GM23338 (cell line): ENCODE results near the gene NLRP10. TPM values are rescaled to one million over a fixed set of nuclear protein-coding genes. Genes with fewer than 3 reads are reported as not detected.

Experiments used
- ATAC-seq: fragments of 200-7000 bp; cut with Tn5 transposase; 3 replicates; pipeline ENCODE4 v1.9.1; 2020
- DNase-seq: peaks from one replicate; pipeline ENCODE4 v3.0.0-alpha.2; 2015; ENCODE audit warnings: low spot score
- H2AFZ ChIP-seq: fragments of 200-600 bp; sonication (generic); 2 replicates; pipeline ENCODE4 v1.8.0; 2016; ENCODE audit warnings: antibody characterized with exemption, mild to moderate bottlenecking, moderate library complexity
- H3F3A ChIP-seq: fragments of 200-600 bp; sonication (generic); replicated peaks from 2 replicates; pipeline ENCODE4 v1.8.0; 2017; ENCODE audit warnings: antibody characterized with exemption, mixed run types, low read depth
- H3K27ac ChIP-seq: fragments of 200-600 bp; sonication (generic); 2 replicates; pipeline ENCODE4 v1.6.1; 2016; ENCODE audit warnings: low read depth
- H3K27me3 ChIP-seq: fragments of 200-600 bp; sonication (generic); 2 replicates; pipeline ENCODE4 v1.8.0; 2016; ENCODE audit warnings: mild to moderate bottlenecking, mixed run types, moderate library complexity; ENCODE audit not compliant: insufficient read depth
- H3K36me3 ChIP-seq: fragments of 200-600 bp; sonication (generic); 2 replicates; pipeline ENCODE4 v1.8.0; 2016; ENCODE audit warnings: mild to moderate bottlenecking; ENCODE audit not compliant: insufficient read depth
- H3K4me1 ChIP-seq: fragments of 200-600 bp; sonication (generic); 2 replicates; pipeline ENCODE4 v1.8.0; 2016; ENCODE audit warnings: mild to moderate bottlenecking, moderate library complexity; ENCODE audit not compliant: insufficient read depth
- H3K4me2 ChIP-seq: fragments of 200-600 bp; sonication (generic); 2 replicates; pipeline ENCODE4 v1.7.1; 2017; ENCODE audit warnings: mixed run types
- H3K4me3 ChIP-seq: fragments of 200-600 bp; sonication (generic); 2 replicates; pipeline ENCODE4 v1.6.1; 2016; ENCODE audit warnings: mixed run types
- H3K79me2 ChIP-seq: fragments of 200-600 bp; sonication (generic); replicated peaks from 2 replicates; pipeline ENCODE4 v1.8.0; 2017; ENCODE audit warnings: mild to moderate bottlenecking; ENCODE audit not compliant: insufficient read depth
- H3K9me2 ChIP-seq: fragments of 200-600 bp; sonication (generic); 2 replicates; pipeline ENCODE4 v1.8.0; 2017; ENCODE audit not compliant: insufficient read depth
- H4K20me1 ChIP-seq: fragments of 200-600 bp; sonication (generic); replicated peaks from 2 replicates; pipeline ENCODE4 v1.8.0; 2017; ENCODE audit warnings: mild to moderate bottlenecking; ENCODE audit not compliant: insufficient read depth
- H3K27ac Mint-ChIP-seq: 2 replicates; pipeline ENCODE4 v1.8.0; 2020; ENCODE audit warnings: inconsistent platforms, mild to moderate bottlenecking, moderate library complexity, mixed read lengths
- H3K27me3 Mint-ChIP-seq: 3 replicates; pipeline ENCODE4 v1.8.0; 2022; ENCODE audit warnings: low read depth, mild to moderate bottlenecking, moderate library complexity, mixed read lengths, inconsistent platforms; ENCODE audit not compliant: insufficient read depth, poor library complexity
- H3K36me3 Mint-ChIP-seq: 3 replicates; pipeline ENCODE4 v1.8.0; 2021; ENCODE audit warnings: low read depth, mild to moderate bottlenecking, inconsistent platforms, moderate library complexity, mixed read lengths
- H3K4me1 Mint-ChIP-seq: 3 replicates; pipeline ENCODE4 v1.8.0; 2020; ENCODE audit warnings: mild to moderate bottlenecking, inconsistent platforms, mixed read lengths
- H3K4me3 Mint-ChIP-seq: 3 replicates; pipeline ENCODE4 v1.8.0; 2021; ENCODE audit warnings: moderate library complexity, mild to moderate bottlenecking, inconsistent platforms, mixed read lengths
- H3K9me3 Mint-ChIP-seq: 3 replicates; pipeline ENCODE4 v1.8.0; 2020; ENCODE audit warnings: moderate library complexity, mild to moderate bottlenecking, inconsistent platforms, mixed read lengths
- CREB1 ChIP-seq: fragments of 250-450 bp; sonication (Bioruptor Pico); IDR thresholded peaks from 2 replicates; pipeline ENCODE4 v1.5.0; 2020; ENCODE audit warnings: low read depth, mild to moderate bottlenecking, moderate library complexity
- CTCF ChIP-seq, 2 experiments: fragments of 200-600 bp in 1 of 2; sonication (generic) in 1 of 2; conservative IDR thresholded peaks; 2 replicates each; pipeline versions ENCODE4 v1.5.1 to v1.6.1; 2016 to 2017; ENCODE audit warnings: antibody characterized with exemption in 2 of 2, low read depth in 2 of 2, mild to moderate bottlenecking in 2 of 2, moderate library complexity in 1 of 2
- ETS1 ChIP-seq: IDR thresholded peaks from 2 replicates; pipeline ENCODE4 v1.6.1; 2016; ENCODE audit warnings: antibody characterized with exemption
- EZH2 ChIP-seq: fragments of 200-600 bp; sonication (generic); IDR thresholded peaks from one replicate; pipeline ENCODE4 v1.8.0; 2017; ENCODE audit warnings: antibody characterized with exemption, mild to moderate bottlenecking, low read depth; ENCODE audit not compliant: unreplicated experiment
- EZH2phosphoT487 ChIP-seq: fragments of 200-600 bp; sonication (generic); IDR thresholded peaks from one replicate; pipeline ENCODE4 v1.8.1; 2018; ENCODE audit warnings: antibody characterized with exemption; ENCODE audit not compliant: unreplicated experiment
- JUNB ChIP-seq: IDR thresholded peaks from one replicate; pipeline ENCODE4 v1.6.1; 2016; ENCODE audit warnings: antibody characterized with exemption; ENCODE audit not compliant: unreplicated experiment
- NANOG ChIP-seq: IDR thresholded peaks from 2 replicates; pipeline ENCODE4 v1.6.1; 2016; ENCODE audit warnings: antibody characterized with exemption, borderline replicate concordance
- POLR2AphosphoS5 ChIP-seq: IDR thresholded peaks from 2 replicates; pipeline ENCODE4 v1.6.1; 2016; ENCODE audit warnings: antibody characterized with exemption, low read depth
- REST ChIP-seq: IDR thresholded peaks from one replicate; pipeline ENCODE4 v1.6.1; 2018; ENCODE audit warnings: antibody characterized with exemption; ENCODE audit not compliant: unreplicated experiment
- STAT1 ChIP-seq: IDR thresholded peaks from one replicate; pipeline ENCODE4 v1.6.1; 2016; ENCODE audit warnings: antibody characterized with exemption; ENCODE audit not compliant: unreplicated experiment
- ZNF114 ChIP-seq: fragments of 250-450 bp; sonication (Bioruptor Pico); IDR thresholded peaks from 2 replicates; pipeline ENCODE4 v1.5.0; 2020; ENCODE audit warnings: mild to moderate bottlenecking, moderate library complexity
- ZNF331 ChIP-seq: fragments of 250-450 bp; sonication (Bioruptor Pico); IDR thresholded peaks from 2 replicates; pipeline ENCODE4 v1.5.0; 2020; ENCODE audit warnings: low read depth, mild to moderate bottlenecking, moderate library complexity
- ZNF462 ChIP-seq: fragments of 250-450 bp; sonication (Bioruptor Pico); IDR thresholded peaks from 2 replicates; pipeline ENCODE4 v1.5.0; 2020; ENCODE audit warnings: mild to moderate bottlenecking, moderate library complexity
- polyA plus RNA-seq: library from polyadenylated mRNA; unstranded; fragments of >200 nt; fragmentation: Nextera tagmentation; extraction: Ambion mirVana; gene quantifications from 2 replicates; pipeline ENCODE4 v1.2.1, GENCODE V29; 2016
- total RNA-seq: library from RNA; depleted of rRNA; stranded (reverse); fragments of >200 nt; shearing (Covaris generic); gene quantifications from 2 replicates; pipeline ENCODE4 v1.2.3, GENCODE V29; 2014

NLRP10 gene
- total and polyA plus RNA-seq, 2 experiments from 2014 or later: 1.1 to 4.3 TPM

GRCh38 chr11:8011371-8011770 lies 46.1 kb upstream of the NLRP10 start:
- Mint-ChIP-seq H3K36me3 (no peaks in the 10 kb centered on the region), H3K27ac (no peak overlapping the region), H3K4me3 (no peak overlapping the region)

More at GRCh38 chr11:8011371-8011770, 46.1 kb upstream of the NLRP10 start:
- H3K4me3 ChIP-seq: no peak overlapping the region
- H3K9me2 ChIP-seq: no peaks in the 10 kb centered on the region
- ATAC-seq (no peak), DNase-seq (no peak)
- H3K4me1 Mint-ChIP-seq: peaks cover 13% of the 10 kb centered on the region
- H3K27me3 ChIP-seq: peaks cover 20% of the 10 kb centered on the region; the same call in 1 of the 2 replicates
- H3K4me1 ChIP-seq: peaks cover 9% of the 10 kb centered on the region; the same call in 1 of the 2 replicates
- no peaks in the 10 kb centered on the region for H3K36me3 ChIP-seq
- H3K27ac ChIP-seq: no peak overlapping the region
- TF ChIP-seq EZH2phosphoT487 (no peak), STAT1 (no peak), CTCF (conservative IDR thresholded peaks at IDR 0.05; ENCODE audit: low read depth in 2 of 2) (no peak), EZH2 (no peak), ZNF331 (CRISPR knock-in tag) (no peak), POLR2AphosphoS5 (no peak), NANOG (no peak), ZNF114 (CRISPR knock-in tag) (no peak), REST (no peak), JUNB (no peak), ZNF462 (CRISPR knock-in tag) (no peak), CREB1 (no peak), ETS1 (no peak)
- no peak overlapping the region for H2AFZ ChIP-seq
- H3K4me2 ChIP-seq: no peak overlapping the region
- no peaks in the 10 kb centered on the region for H3K9me3 Mint-ChIP-seq
- no peaks in the 10 kb centered on the region for H3K79me2 ChIP-seq
- no peaks in the 10 kb centered on the region; the same call in 1 of the 2 replicates for H4K20me1 ChIP-seq
- peaks cover 14% of the 10 kb centered on the region for H3K27me3 Mint-ChIP-seq
- no peaks in the 10 kb centered on the region for H3F3A ChIP-seq
